Activated CD4-positive, alpha-beta T cell treated with anti-CD3 and anti-CD28 coated beads for 36 hours (primary cell): Measurements from ENCODE around the gene SCAND1. TPM values are rescaled to one million over a fixed set of nuclear protein-coding genes. Genes with fewer than 3 reads are reported as not detected.
"Not testable (repeated sequence)": the region's sequence is repeated elsewhere in the genome, so short reads cannot be mapped to it uniquely, and the experiment has no call there.

Experiments used
- ATAC-seq: fragments of 200-7000 bp; cut with Tn5 transposase; one replicate; pipeline ENCODE4 v1.10.0; 2021; ENCODE audit warnings: mild to moderate bottlenecking, moderate library complexity
- CTCF ChIA-PET: fragments of 350-600 bp; sonication (Branson Sonifier 250); formaldehyde crosslinking; loops from one replicate; lab custom pipeline; 2021; ENCODE audit warnings: antibody characterized with exemption; lab: Charles Lee
- POLR2A ChIA-PET: fragments of 350-600 bp; sonication (Branson Sonifier 250); formaldehyde crosslinking; loops from one replicate; lab custom pipeline; 2021; ENCODE audit warnings: antibody characterized with exemption, inconsistent platforms; lab: Charles Lee
- DNase-seq: peaks from one replicate; pipeline ENCODE4 v3.0.0-alpha.2; 2020
- H3K27ac Mint-ChIP-seq: one replicate; pipeline ENCODE4 v1.8.0; 2021; ENCODE audit warnings: mixed read lengths
- H3K27me3 Mint-ChIP-seq: one replicate; pipeline ENCODE4 v1.8.0; 2021; ENCODE audit warnings: mixed read lengths
- H3K36me3 Mint-ChIP-seq: one replicate; pipeline ENCODE4 v1.8.0; 2021; ENCODE audit warnings: low read depth, mixed read lengths
- H3K4me1 Mint-ChIP-seq: one replicate; pipeline ENCODE4 v1.8.0; 2021; ENCODE audit warnings: mixed read lengths
- H3K4me3 Mint-ChIP-seq: one replicate; pipeline ENCODE4 v1.8.0; 2021; ENCODE audit warnings: mild to moderate bottlenecking, moderate library complexity, mixed read lengths
- H3K9me3 Mint-ChIP-seq: one replicate; pipeline ENCODE4 v1.8.0; 2021; ENCODE audit warnings: low read depth, mixed read lengths
- intact Hi-C, 2 experiments: fragments of 100-400 bp; cut with DNase I in 1 of 2; cut with micrococcal nuclease in 1 of 2; formaldehyde crosslinking; loops; one replicate each; pipeline versions ENCODE4 v1.14.2 to v1.15.1; 2022 to 2024; cut with DNase I, micrococcal nuclease
- total RNA-seq, 2 experiments: library from RNA; stranded (reverse); gene quantifications; one replicate each; pipeline ENCODE4 v1.2.3, GENCODE V29; 2021

SCAND1 gene
- total RNA-seq, 2 experiments from 2014 or later: 37.8 to 39.3 TPM

DNA sequence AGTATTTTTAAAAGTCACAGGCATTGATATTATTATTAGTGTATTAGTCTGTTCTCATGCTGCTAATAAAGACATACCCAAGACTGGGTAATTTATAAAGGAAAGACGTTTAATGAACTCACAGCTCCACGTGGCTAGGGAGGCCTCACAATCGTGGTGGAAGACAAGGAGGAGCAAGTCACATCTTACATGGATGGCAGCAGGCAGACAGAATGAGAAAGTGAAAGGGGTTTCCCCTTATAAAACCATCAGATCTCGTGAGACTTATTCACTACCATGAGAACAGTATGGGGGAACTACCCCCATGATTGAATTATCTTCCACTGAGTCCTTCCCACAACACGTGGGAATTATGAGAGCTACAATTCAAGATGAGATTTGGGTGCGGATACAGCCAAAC, 5.0 kb upstream of the SCAND1 start:
- H3K36me3 Mint-ChIP-seq, POLR2A ChIA-PET, H3K27ac Mint-ChIP-seq, H3K4me3 Mint-ChIP-seq, H3K4me1 Mint-ChIP-seq, H3K9me3 Mint-ChIP-seq, DNase-seq, ATAC-seq, H3K27me3 Mint-ChIP-seq: not testable (repeated sequence)
- intact Hi-C loops: loop anchor here in 1 of 2 experiments (10.0 kb wide), 2 partner anchors 786 to 816 kb away; partner anchors contain the start of genes DSN1 and NDRG3
- CTCF ChIA-PET: interaction anchor here (0.5 kb wide), 1 partner anchor 1232 kb away, joined by 3 read pairs; no protein-coding TSS in a partner anchor

DNA sequence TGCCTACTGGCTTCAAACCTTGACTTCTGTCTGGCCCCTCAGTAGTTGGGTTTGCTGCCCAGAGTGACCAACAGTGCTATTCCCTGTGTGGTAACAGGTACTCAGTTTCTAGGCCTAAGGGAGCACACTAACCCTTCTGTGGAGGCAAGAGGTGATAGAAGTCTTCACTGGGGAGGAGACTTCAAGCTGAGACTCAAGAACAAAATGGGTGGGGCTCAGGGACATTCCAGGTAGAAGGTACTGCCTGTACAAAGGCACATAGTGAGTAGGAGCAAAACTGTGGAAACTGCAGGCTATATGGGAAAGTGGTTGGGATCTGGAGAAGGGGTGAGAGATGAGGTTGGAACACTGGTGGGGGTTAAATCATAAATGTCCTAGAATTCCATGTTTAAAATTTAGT, 2.3 kb upstream of the SCAND1 start:
- no peaks in the 10 kb centered on the region for H3K27me3 Mint-ChIP-seq
- intact Hi-C loops: loop anchor here in 1 of 2 experiments (10.0 kb wide), 2 partner anchors 788 to 818 kb away; partner anchors contain the start of genes DSN1 and NDRG3
- CTCF ChIA-PET: interaction anchor here (0.7 to 1.8 kb wide), 2 partner anchors 36 to 57 kb away, joined by 3 to 6 read pairs; no protein-coding TSS in a partner anchor
- peaks cover 9% of the 10 kb centered on the region for H3K4me1 Mint-ChIP-seq
- H3K36me3 Mint-ChIP-seq: peaks cover 7% of the 10 kb centered on the region
- H3K4me3 Mint-ChIP-seq: no peak overlapping the region
- DNase-seq (no peak), ATAC-seq (no peak)
- H3K27ac Mint-ChIP-seq: no peak overlapping the region
- POLR2A ChIA-PET: no interaction called here
- peaks cover 6% of the 10 kb centered on the region for H3K9me3 Mint-ChIP-seq

DNA sequence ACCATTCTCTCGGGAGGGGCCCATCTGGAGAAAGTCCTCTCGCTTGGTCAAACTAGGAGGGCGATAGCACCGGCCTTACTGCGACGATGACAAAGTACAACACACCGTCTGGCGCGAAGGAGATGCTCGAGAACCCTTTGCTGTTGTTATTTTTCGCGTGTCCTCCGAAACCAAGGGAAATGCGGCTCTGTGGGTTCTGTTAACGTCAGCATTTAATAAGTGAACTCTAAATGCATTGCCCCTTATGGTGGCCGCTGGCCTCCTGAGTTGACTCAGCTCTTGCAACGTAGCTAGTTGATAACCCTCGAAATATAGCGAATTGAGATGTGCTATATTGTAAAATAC, 577 bp upstream of the SCAND1 start:
- CTCF ChIA-PET: interaction anchor here (0.5 to 2.3 kb wide), 28 partner anchors 8 to 671 kb away, joined by 3 to 16 read pairs (median 4); partner anchors contain the start of genes CNBD2, CPNE1, EIF6 and ERGIC3
- Mint-ChIP-seq H3K36me3 (peaks cover 8% of the 10 kb centered on the region), H3K27me3 (no peaks in the 10 kb centered on the region), H3K9me3 (peaks cover 6% of the 10 kb centered on the region), H3K27ac (peak overlapping the region; percentile 100), H3K4me1 (peaks cover 11% of the 10 kb centered on the region), H3K4me3 (peak overlapping the region; percentile 97)
- DNase-seq (no peak), ATAC-seq (no peak)
- POLR2A ChIA-PET: interaction anchor here (0.5 to 2.9 kb wide), 11 partner anchors 36 to 671 kb away, joined by 3 to 28 read pairs (median 4); partner anchors contain the start of genes EIF6, ERGIC3 and RBM39
- intact Hi-C loops: loop anchor here (1.0 to 10.0 kb wide), 26 partner anchors 96 to 1962 kb away; partner anchors contain the start of genes CPNE1 (in 2 of the 2), ERGIC3 (in 2 of the 2), RBM12 (in 2 of the 2) and RBM39 (in 2 of the 2)

DNA sequence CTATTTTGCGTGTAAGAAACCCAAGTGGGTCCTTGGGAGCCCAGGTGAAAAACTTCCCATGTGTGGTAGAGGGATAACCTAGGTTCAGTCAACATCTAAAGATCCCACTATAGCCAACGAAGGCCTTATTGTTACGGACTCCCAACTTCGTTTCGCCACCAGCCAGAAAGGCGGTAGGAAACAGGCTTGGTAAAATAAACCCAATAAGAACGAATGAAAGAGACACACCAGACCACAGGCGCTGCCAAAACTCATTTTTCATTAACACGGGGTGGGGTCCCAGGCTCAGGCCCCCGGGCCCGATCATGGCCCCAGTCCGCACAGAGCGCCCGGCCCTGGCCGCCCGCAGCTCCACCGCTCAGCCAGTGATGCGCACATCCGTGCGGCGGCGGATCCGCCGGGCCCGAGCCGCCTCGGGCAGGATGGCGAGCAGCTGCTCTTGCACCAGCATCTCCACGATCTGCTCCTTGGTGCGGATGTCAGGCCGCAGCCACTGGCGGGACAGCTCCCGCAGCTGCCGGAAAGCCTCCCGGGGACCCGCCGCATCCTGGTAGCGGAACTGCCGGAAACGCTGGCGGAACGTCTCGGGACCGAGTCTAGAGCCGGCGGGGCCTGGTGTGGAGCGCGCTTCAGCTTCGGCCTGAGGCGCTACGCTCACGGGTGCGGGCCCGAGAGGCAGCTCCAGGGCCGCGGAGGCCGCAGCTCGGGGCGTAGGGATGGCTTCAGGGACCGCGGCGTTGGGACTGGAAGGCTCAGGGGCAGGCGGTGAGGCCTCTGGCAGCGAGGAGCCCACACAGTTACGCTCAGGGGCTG, 709 bp downstream of the SCAND1 start:
- CTCF ChIA-PET: interaction anchor here (0.6 to 2.3 kb wide), 40 partner anchors 8 to 806 kb away, joined by 3 to 16 read pairs (median 4); partner anchors contain the start of genes CNBD2, CPNE1, EDEM2 and EIF6
- intact Hi-C loops: loop anchor here (1.0 to 10.0 kb wide), 27 partner anchors 98 to 1961 kb away; partner anchors contain the start of genes CPNE1 (in 2 of the 2), ERGIC3 (in 2 of the 2), RBM12 (in 2 of the 2) and RBM39 (in 2 of the 2)
- ATAC-seq (peak; percentile 17), DNase-seq (peak; percentile 81)
- H3K4me1 Mint-ChIP-seq: peaks cover 11% of the 10 kb centered on the region
- H3K9me3 Mint-ChIP-seq: no peaks in the 10 kb centered on the region
- H3K27ac Mint-ChIP-seq: peak overlapping the region; percentile 100
- peaks cover 8% of the 10 kb centered on the region for H3K36me3 Mint-ChIP-seq
- POLR2A ChIA-PET: interaction anchor here (0.6 to 2.9 kb wide), 17 partner anchors 29 to 1142 kb away, joined by 3 to 28 read pairs (median 4); partner anchors contain the start of genes ERGIC3, PHF20, RBL1 and RBM39
- H3K27me3 Mint-ChIP-seq: no peaks in the 10 kb centered on the region
- peak overlapping the region; percentile 97 for H3K4me3 Mint-ChIP-seq

DNA sequence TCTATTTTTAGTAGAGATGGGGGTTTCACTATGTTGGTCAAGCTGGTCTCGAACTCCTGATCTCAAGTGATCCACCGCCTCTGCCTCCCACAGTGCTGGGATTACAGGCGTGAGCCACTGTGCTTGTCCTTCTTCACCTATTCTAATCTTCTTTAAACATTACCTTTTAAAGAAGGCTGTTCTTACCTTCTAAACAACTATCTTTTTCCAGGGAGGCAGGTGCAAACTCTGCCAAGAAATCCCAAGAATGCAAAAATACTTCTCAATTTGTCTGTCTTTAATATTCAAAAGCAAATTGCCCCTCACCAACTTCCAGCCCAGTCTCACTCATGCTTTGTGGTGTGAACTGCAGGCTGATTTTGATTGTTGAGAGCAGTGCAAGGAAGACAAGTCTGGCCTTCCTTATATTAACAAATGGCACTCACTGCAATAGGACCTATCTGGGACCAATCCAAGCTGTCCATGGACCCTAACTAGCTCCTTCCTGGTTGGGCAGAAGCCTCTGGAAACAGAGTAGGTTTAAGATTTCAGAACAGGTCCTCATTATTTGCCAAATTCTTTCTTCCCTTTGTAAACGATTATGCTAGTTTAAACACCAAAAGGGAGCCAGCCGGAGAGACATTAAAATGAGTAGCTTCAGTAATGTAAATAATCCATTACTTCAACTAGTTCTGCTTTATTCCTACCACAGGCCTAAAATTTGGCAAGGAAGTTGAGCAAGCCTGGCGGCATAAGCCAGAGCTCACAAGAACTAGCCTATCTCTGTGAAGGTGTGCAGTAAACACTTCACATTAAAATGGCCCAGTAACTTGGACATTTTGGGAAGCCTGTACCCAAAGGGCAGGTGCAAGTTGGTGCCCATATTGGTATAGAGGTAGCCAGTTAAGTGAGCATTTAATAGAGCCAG, 1.6 kb downstream of the SCAND1 start:
- ATAC-seq (no peak), DNase-seq (peak; percentile 13)
- intact Hi-C loops: loop anchor here (2.0 to 10.0 kb wide), 5 partner anchors 410 to 1435 kb away; partner anchors contain the start of genes DSN1 (in 1 of the 2), DYNLRB1 (in 1 of the 2), EIF6 (in 1 of the 2) and ERGIC3 (in 1 of the 2)
- peak overlapping the region; percentile 97 for H3K4me3 Mint-ChIP-seq
- peaks cover 11% of the 10 kb centered on the region for H3K4me1 Mint-ChIP-seq
- peaks cover 9% of the 10 kb centered on the region for H3K36me3 Mint-ChIP-seq
- no peaks in the 10 kb centered on the region for H3K9me3 Mint-ChIP-seq
- peak overlapping the region; percentile 100 for H3K27ac Mint-ChIP-seq
- ChIA-PET POLR2A (interaction anchor here (0.6 to 2.9 kb wide), 5 partner anchors 29 to 450 kb away, joined by 3 to 28 read pairs (median 5); partner anchors contain the start of gene RBM39), CTCF (interaction anchor here (0.6 to 2.3 kb wide), 7 partner anchors 10 to 334 kb away, joined by 3 to 9 read pairs (median 6); no protein-coding TSS in a partner anchor)
- no peaks in the 10 kb centered on the region for H3K27me3 Mint-ChIP-seq

DNA sequence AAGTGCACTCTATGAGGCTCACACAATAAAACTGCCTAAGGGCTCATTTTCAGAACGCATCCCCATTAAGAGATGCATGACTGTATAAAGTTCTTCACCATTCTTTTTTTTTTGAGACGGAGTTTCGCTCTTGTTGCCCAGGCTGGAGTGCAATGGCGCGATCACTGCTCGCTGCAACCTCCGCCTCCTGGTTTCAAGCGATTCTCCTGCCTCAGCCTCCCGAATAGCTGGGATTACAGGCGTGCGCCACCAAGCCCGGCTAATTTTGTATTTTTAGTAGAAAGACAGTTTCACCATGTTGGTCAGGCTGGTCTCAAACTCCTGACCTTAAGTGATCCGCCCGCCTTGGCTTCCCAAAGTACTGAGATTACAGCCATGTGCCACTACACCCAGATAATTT, 2.2 kb downstream of the SCAND1 start:
- DNase-seq, H3K9me3 Mint-ChIP-seq, H3K27me3 Mint-ChIP-seq, ATAC-seq: not testable (repeated sequence)
- POLR2A ChIA-PET: interaction anchor here (0.6 kb wide), 1 partner anchor 227 kb away, joined by 5 read pairs; no protein-coding TSS in a partner anchor
- Mint-ChIP-seq H3K4me1 (peaks cover 13% of the 10 kb centered on the region), H3K36me3 (peaks cover 14% of the 10 kb centered on the region), H3K4me3 (peak overlapping the region; percentile 97), H3K27ac (peak overlapping the region; percentile 100)
- intact Hi-C loops: loop anchor here (2.0 to 10.0 kb wide), 5 partner anchors 410 to 1435 kb away; partner anchors contain the start of genes DSN1 (in 1 of the 2), DYNLRB1 (in 1 of the 2), EIF6 (in 1 of the 2) and ERGIC3 (in 1 of the 2)
- CTCF ChIA-PET: interaction anchor here (2.3 kb wide), 1 partner anchor 41 kb away, joined by 9 read pairs; no protein-coding TSS in a partner anchor

DNA sequence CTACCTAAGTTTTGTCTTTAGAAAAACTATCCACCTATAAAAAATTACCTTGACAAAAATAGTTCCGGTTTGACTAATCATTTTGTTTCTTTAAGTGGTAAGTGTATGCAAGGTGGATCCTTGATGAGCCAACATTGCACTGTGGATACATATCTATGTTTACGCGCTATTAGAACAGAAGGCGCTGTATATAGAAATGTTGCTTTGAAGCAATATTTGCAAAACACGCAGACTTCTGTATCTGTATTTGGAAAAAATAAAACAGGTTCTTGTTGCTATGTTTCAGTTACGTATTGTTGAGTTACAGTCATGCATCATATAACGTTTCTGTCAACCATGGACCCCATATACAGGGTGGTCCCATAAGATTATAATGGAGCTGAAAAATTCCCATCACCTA, 4.2 kb downstream of the SCAND1 start:
- Mint-ChIP-seq H3K4me1 (peaks cover 13% of the 10 kb centered on the region), H3K36me3 (peaks cover 14% of the 10 kb centered on the region), H3K9me3 (no peaks in the 10 kb centered on the region), H3K27ac (no peak overlapping the region), H3K27me3 (no peaks in the 10 kb centered on the region), H3K4me3 (no peak overlapping the region)
- CTCF ChIA-PET: no interaction called here
- DNase-seq: no peak
- ATAC-seq: no peak
- intact Hi-C loops: loop anchor here (5.0 to 10.0 kb wide), 4 partner anchors 408 to 1433 kb away; partner anchors contain the start of genes DSN1 (in 1 of the 2), DYNLRB1 (in 1 of the 2), ERGIC3 (in 1 of the 2) and NDRG3 (in 1 of the 2)
- POLR2A ChIA-PET: no interaction called here

DNA sequence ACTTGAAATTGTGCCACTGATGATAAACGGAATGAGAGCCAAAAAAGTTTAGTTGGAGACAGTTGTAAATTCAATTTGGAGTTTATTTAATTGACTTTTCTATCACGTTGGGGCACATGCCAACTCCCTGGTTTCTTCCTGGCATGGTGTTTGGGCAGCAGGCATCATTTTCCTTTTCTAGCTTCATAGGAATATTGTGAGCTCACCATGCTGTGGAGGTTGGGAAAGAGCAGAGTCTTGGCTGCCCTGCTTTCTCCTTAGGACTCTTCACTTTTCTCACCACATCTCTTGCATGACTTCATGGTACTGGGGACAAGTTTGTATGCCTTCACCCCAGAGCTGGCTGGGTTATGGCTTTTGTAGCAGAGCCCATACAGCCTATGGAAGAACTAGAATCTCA, 6.4 kb downstream of the SCAND1 start:
- Mint-ChIP-seq H3K27me3 (no peaks in the 10 kb centered on the region), H3K4me1 (peaks cover 13% of the 10 kb centered on the region), H3K9me3 (no peaks in the 10 kb centered on the region), H3K4me3 (no peak overlapping the region), H3K27ac (no peak overlapping the region), H3K36me3 (peaks cover 14% of the 10 kb centered on the region)
- no peak for ATAC-seq
- ChIA-PET POLR2A (no interaction called here), CTCF (interaction anchor here (0.5 to 1.2 kb wide), 2 partner anchors 15 to 377 kb away, joined by 3 to 7 read pairs; no protein-coding TSS in a partner anchor)
- intact Hi-C loops: no loop called here
- no peak for DNase-seq

DNA sequence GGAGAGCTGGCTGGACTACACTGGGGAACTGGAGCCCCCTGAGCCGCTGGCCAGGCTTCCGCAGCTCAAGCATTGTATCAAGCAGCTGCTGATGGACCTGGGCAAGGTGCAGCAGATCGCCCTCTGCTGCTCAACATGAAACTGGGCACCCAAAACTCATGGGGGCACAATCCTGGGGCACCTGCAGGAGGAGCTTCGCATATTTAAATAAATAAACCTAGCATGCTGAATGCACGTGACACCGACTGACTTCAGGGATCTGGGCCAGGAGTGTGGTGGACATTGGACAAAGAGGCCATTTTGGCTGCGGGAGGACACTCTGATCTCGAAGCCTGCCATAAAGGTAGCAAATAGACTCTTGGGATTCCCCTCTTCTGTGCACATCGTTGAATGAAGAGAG, 6.8 kb downstream of the SCAND1 start:
- H3K9me3 Mint-ChIP-seq: no peaks in the 10 kb centered on the region
- peaks cover 10% of the 10 kb centered on the region for H3K36me3 Mint-ChIP-seq
- no peak overlapping the region for H3K27ac Mint-ChIP-seq
- ChIA-PET POLR2A (no interaction called here), CTCF (interaction anchor here (0.5 to 1.5 kb wide), 7 partner anchors 8 to 377 kb away, joined by 3 to 7 read pairs (median 3); no protein-coding TSS in a partner anchor)
- H3K4me1 Mint-ChIP-seq: peaks cover 9% of the 10 kb centered on the region
- H3K27me3 Mint-ChIP-seq: no peaks in the 10 kb centered on the region
- no peak overlapping the region for H3K4me3 Mint-ChIP-seq
- ATAC-seq (peak; percentile 64), DNase-seq (peak; percentile 56)
- intact Hi-C loops: no loop called here

DNA sequence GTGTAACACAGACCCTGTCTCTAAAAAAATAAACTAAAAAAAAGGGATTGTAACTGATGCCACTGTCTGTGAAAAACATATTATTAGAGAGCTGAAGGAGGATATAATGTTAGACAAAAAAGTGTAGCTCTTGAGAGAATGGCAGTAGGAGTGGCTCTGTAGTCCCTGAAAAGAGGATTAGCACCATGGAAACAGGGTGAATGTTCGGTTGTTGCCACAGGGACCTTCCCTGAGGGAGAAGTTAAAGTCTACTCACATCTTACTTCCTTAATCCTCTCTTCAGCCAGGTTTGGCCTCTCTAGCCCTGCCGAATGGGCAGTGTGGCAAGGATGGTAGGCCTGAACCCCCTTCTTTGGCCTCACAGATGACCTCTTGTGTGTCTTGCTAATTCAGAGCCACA, 12.1 kb downstream of the SCAND1 start:
- H3K4me3 Mint-ChIP-seq: no peak overlapping the region
- no peaks in the 10 kb centered on the region for H3K27me3 Mint-ChIP-seq
- POLR2A ChIA-PET: interaction anchor here (0.6 kb wide), 2 partner anchors 33 to 45 kb away, joined by 3 to 4 read pairs; no protein-coding TSS in a partner anchor
- ATAC-seq (no peak), DNase-seq (no peak)
- H3K36me3 Mint-ChIP-seq: peaks cover 19% of the 10 kb centered on the region
- CTCF ChIA-PET: interaction anchor here (0.6 to 2.2 kb wide), 4 partner anchors 11 to 43 kb away, joined by 3 to 10 read pairs (median 4); partner anchors contain the start of gene SCAND1
- no peaks in the 10 kb centered on the region for H3K9me3 Mint-ChIP-seq
- intact Hi-C loops: no loop called here
- no peak overlapping the region for H3K27ac Mint-ChIP-seq
- peaks cover under 1% of the 10 kb centered on the region for H3K4me1 Mint-ChIP-seq
